Cerebellar cortex (tissue), 1 donor: ENCODE measurements around the gene INAFM1.
"Not testable (repeated sequence)": the region's sequence is repeated elsewhere in the genome, so short reads cannot be mapped to it uniquely, and the experiment has no call there.

Source experiments
- DNase-seq: peaks from one replicate; pipeline ENCODE4 v3.0.0-alpha.2; 2015; ENCODE audit warnings: low spot score

INAFM1 gene

GRCh38 chr19:47240996-47241918 is 33.4 kb upstream of the INAFM1 start:
- DNase-seq, result peak; percentile 82

DNA sequence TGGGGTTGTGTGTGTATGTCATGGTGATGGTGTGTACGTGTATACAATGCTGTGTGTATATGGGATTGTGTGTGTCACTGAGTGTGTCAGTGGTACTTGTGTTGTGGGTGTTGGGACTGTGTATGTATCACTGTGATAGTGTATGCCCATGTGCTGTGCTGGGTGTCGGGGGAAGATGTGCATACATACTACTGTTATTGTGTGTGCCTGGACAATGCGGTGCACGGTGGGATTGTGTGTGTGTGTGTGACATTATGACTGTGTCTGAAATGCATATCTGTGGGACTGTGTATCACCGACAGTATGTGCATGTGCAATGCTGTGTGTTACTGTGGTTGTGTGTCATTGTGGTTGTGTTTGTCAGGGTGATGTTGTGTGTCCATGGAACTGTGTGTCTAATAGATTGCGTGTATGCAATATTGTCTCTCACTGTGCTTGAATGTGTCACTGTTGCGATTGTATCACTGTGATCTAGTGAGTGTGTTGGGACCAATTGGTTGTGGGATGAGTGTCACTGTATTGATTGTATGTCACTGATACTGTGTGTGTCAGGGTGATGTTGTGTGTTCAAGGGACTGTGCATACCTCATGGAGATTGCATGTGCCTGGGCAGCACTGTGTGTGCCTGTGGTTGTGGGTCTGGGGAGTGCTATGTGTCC is 32.6 kb upstream of the INAFM1 start:
- DNase-seq, result no peak

GRCh38 chr19:47243364-47243775 is 31.3 kb upstream of the INAFM1 start:
- no peak for DNase-seq

DNA sequence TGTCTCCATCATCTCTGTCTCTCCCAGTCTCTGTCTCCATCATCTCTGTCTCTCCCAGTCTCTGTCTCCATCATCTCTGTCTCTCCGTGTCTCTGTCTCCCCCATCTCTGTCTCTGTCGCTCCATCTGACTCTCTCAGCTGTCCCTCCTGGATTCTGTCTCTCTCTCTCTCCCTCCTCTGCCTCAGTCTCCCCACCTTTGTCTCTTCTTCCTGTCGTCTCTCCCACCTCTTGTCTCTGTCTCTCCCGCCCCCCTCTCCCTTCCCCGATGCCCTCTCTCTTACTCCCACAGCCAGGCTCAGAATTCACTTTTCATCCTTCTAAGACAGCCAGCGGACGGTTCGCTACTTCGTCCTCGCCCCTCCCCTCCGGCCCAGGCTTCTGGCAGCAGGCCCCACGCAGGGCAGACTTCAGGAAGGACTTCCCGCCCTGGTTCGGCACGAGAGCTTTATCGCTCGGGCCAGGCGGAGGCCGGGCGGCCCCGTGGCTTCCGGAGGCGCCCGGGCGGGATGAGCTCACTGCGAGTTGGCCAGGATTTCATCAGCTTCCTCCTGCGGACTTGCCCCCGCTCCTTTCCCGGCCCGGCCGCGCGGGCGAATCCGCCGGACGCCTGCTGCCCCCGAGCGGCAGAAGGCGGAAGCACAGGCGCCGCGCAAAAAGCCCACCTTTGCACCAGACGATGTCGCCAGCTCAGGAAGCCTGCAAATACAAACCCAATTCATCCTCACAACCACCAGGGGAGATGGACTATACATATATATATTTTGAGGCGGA is 30.7 kb upstream of the INAFM1 start:
- peak; percentile 90 for DNase-seq

DNA sequence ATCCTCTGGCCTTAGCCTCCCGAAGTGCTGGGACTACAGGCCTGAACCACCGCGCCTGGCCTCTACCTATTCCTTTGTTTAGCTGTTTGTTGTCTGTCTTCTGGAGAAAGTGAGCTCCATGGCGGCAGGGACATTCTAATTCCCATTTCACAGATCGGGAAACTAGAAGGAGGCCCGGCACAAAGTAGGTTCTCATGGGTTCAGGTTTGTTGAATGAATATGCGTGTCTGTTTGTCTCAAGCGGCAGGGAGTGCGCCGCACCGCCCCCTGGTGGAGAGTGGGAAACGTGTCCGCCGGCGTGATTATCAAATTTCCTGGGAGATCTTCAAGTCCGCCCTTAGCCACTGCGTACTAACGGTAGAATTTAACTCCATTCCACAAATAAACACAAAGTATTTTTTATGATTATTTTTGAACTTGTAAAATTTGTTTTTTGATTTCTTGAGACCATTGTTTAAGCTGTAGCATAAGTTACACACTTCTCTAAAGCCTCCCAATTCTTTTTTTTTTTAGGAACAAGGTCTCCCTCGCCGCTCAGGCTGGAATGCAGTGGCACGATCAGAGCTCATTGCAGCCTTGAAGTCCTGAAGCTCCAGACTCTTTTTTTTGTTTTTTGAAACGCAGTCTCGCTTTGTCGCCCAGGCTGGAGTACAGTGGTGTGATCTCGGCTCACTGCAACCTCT is 27.2 kb upstream of the INAFM1 start:
- peak; percentile 71 for DNase-seq

DNA sequence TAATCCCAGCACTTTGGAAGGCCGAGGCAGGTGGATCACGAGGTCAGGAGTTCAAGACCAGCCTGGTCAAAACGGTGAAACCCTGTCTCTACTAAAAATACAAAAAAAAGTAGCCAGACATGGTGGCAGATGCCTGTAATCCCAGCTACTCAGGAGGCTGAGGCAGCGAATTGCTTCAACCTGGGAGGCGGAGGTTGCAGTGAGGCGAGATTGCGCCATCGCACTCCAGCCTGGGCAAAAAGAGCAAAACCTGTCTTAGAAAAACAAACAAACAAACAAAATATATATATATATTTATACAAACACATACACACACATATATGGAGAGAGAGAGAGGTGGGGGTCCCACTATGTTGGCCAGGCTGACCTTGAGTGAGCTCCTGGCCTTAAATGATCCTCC is 21.7 kb upstream of the INAFM1 start:
- not testable (repeated sequence) for DNase-seq

- peak; percentile 51 for DNase-seq
Measured at GRCh38 chr19:47253467-47253881, 21.2 kb upstream of the INAFM1 start.

- no peak for DNase-seq
Measured at GRCh38 chr19:47253970-47254369, 20.7 kb upstream of the INAFM1 start.

- peak; percentile 96 for DNase-seq
Measured at GRCh38 chr19:47255879-47256692, 18.6 kb upstream of the INAFM1 start, which contains the start of gene CCDC9. TSS of gene CCDC9 (plus strand) at chr19:47256525. CDS start at chr19:47258401, 1,876 bp downstream.

DNA sequence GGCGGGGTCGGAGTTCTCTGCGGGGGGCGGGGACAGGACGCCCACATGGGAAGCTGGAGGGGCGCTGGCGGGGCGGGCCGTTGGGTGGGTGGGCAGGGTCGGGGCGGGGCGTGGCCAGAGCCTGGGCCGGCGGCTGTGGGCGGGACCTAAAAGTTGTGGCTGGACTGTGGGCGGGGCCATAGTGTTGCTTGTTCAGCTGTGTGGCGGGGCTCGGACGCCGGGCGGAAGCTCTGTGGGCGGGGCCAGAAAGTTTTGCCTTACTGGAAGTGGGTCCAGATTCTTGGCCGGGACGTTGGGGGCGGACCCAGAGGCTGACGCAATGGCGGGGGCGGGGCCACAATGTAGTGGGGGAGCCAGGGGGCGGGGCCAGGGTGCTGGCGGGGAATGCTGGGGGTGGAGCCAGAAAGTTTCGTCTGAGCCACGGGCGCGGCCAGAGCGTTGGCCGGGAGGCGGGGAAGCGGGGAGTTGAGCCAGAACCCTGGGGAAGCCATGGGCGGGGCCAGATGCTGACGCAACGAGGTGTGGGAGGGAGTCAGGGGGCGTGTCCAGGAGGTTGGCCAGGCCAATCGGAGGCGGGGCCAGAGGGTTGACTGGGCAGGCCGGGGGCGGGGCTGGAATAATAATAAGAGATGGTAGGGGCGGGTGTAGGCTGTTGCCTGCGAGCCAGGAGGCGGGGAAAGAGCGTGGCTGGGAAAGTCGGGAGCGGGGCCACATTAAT is 17.8 kb upstream of the INAFM1 start:
- peak; percentile 94 for DNase-seq

DNA sequence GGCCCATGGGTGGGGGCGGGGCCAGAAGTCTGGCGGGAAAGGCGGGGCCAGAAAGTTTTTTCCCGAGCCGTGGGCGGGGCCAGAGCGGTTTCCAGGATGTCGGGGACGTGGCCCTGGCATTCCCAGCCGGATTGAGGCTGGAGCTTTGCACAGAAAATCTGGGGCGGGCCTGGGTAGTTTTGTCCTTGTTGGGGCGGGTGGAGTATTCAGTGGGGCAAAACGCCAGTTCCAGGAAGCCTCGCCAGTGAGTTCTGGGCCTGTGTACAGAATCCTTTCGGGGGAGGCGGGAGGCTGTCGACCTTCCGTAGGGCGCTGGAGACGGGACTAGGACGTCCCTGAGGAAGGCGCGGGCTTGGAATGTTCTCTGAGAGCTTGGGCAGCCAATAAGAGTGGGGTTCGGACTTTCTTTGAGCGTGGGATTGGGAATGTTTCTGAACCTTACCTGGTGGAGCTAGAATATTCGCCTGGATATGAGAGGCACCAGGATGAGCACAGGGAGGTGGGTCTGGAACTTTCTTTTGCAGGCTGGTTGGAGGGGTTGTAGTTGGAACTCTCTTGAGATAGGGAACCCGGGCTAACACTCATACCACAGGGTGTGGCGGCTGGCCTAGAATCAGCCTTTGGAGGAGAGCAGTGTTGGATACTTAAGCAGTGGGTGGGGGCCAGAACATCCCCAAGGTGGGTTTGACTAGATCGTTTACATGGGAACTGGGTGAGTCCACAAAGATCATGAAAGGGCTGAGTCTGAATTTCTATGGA is 17.1 kb upstream of the INAFM1 start:
- no peak for DNase-seq

DNA sequence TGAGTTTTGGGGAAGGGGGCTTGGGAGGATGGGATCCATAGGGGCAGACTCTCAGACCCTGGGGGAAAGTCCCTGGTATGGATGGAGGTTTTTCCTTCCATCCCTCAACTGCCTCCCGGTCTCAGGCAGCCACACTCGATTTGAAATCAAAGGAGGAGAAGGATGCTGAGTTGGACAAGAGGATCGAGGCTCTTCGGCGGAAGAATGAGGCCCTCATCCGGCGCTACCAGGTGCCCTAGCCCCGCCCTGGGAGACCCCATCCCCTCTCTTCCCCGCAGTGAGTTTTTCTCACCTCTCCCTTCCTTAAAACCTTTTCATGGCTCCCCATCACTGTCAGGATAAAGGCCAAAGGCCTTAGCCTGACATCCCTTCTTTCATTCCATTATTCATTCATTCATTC is 16.3 kb upstream of the INAFM1 start:
- DNase-seq, result no peak

DNA sequence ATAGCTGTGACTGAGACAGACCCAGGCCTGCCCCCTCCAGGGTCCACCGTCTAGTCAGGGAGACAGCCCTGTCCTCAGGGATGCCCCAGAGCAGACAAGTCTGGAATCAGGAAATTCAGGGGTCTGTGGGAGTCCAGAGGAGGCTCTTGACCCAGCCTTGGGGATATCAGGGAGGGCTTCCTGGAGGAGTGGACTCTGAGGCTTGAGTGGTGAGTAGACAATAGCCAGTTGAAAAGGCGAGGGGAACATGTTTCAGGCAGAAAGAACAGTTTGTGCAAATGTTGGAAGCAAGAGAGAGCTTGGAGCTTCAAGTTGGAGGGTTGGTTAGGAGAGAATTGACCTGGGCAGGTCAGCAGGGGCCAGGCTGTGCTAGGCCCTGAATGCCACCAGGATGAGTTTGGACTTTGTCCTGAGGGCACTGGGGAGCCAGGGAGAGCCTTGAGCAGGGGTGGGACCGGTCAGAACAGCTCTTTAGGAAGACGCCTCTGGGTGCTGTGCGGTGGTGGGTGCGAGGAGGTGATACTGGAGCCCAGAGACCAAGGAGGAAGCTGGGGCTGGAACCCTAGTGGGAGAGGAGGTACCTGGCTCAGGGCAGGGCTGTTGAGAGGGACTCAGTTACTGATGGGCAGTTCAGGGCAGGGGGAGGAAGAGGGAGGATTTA is 15.7 kb upstream of the INAFM1 start:
- DNase-seq, result no peak

GRCh38 chr19:47260476-47260875 is 14.2 kb upstream of the INAFM1 start:
- DNase-seq, result no peak

- DNase-seq, result not testable (repeated sequence)
Measured at GRCh38 chr19:47261946-47262793, 12.5 kb upstream of the INAFM1 start.

DNA sequence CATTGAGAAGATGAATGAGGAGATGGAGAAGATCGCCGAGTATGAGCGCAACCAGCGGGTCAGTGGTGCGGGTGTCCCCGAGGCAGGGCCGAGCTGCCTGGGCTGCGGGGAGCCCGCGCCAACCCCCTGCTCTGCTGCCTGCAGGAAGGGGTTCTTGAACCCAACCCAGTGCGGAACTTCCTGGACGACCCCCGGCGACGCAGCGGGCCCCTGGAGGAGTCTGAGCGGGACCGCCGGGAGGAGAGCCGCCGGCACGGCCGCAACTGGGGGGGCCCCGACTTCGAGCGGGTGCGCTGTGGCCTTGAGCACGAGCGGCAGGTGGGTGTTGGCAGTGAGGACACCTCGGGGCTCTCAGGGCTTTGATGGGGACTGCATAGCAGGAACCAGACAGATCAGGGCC is 10.1 kb upstream of the INAFM1 start:
- no peak for DNase-seq

DNA sequence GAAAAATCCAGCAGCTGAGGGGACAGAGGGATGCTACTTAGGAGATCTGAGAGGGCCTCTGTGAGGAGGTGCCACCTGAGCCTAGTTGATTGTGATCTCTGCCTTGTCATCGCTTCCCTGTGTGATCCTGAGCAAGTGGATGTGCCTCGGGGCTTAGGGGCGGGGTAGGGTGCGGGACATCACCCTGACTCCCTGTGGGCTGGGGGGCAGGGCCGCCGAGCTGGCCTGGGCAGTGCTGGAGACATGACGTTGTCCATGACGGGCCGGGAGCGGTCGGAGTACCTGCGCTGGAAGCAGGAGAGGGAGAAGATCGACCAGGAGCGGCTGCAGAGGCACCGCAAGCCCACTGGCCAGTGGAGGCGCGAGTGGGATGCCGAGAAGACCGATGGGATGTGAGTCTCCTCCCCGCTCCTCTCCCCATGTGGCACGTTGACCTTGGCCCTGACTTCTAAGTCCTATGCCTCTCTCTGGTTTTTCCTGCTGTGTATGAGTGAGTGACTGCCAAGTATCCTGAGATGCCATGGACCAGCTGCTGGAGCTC is 8.2 kb upstream of the INAFM1 start:
- DNase-seq, result no peak

DNA sequence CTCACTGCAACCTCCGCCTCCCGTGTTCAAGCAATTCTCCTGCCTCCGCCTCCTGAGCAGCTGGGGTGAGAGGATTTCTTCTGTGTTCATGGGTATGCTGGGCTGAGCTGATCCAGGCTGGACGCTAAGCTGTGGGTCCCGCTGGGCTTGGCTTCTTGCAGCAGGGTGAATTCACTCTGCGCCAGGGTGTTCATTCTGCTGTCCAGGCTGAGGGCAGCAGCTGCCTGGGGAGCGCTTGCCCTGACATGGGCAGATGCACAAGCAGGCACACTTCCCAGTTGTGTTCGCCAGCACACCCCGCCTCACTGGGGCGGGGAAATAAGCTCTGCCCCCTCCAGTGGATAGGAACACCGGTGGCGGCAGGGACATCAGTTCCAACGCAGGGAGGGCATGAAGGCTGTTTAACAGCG is 7.3 kb upstream of the INAFM1 start:
- DNase-seq, result no peak
